Adrenal gland (tissue), 12 donors: Measurements from ENCODE around the gene CARD10. TPM values are rescaled to one million over a fixed set of nuclear protein-coding genes. Genes with fewer than 3 reads are reported as not detected.

Source experiments
- polyA plus RNA-seq, 3 donors: library from polyadenylated mRNA; stranded (reverse); fragments of 200-250 nt in 2 of 3; fragments of 350-450 nt in 1 of 3; fragmentation: Illumina TruSeq in 1 of 3; extraction: RNeasy Lipid Tissue Mini Kit (QIAGEN cat#74804) in 1 of 3; gene quantifications; one replicate each; pipeline ENCODE4 v1.2.3, GENCODE V29; 2013 to 2014
- total RNA-seq, 9 donors: library from RNA; depleted of rRNA in 4 of 9; stranded (reverse); fragments of >200 nt in 4 of 9; fragments of 120-200 nt in 1 of 9; fragmentation: NEBNext Ultra II Directional in 1 of 9; extraction: Animal tissue kit (Norgen Biotek cat#: 25700) in 1 of 9; gene quantifications; one replicate each; pipeline versions ENCODE4 v1.1.0 to v1.2.4, GENCODE V29; 2013 to 2023
- donor health status: healthy with polysubstance abuse.
- donor health status: Bipolar disorder and iron deficiency.
- donor health status: DM: yes; HTN: yes; CAD: no.
- donor health status: DM: no; HTN: no; CAD: no.
- donor health status: DM: no; HTN: no; CAD: no.
- donor health status: DM: yes; HTN: yes; CAD: no.

CARD10 gene
- total and polyA plus RNA-seq, 12 donors = 3.3 to 34.2 (median 19.0) TPM

Other genes with a start within 250 kb of the CARD10 start
- 10 to 100 TPM in 8 of 9 donors, 1 to 10 TPM in 1; 4.7 to 80.7 (median 22.9) TPM for gene CYTH4, start 236.9 kb downstream of the CARD10 start, total RNA-seq
- 10 to 100 TPM in 2 of 3 donors, 1 to 10 TPM in 1; 7.5 to 26.6 (median 11.5) TPM for gene CYTH4, start 236.9 kb downstream of the CARD10 start, polyA plus RNA-seq
- 1 to 10 TPM in 1 of 9 donors, under 1 TPM in 6, not detected in 2; 0.04 to 2.3 (median 0.11) TPM for gene ELFN2, start 91.9 kb downstream of the CARD10 start, total RNA-seq
- 1 to 10 TPM in 1 of 3 donors, under 1 TPM in 2; 0.30 to 3.3 (median 0.77) TPM for gene ELFN2, start 91.9 kb downstream of the CARD10 start, polyA plus RNA-seq
- gene MFNG, start 33.0 kb downstream of the CARD10 start, total RNA-seq = 10 to 100 TPM in 8 of 9 donors, 1 to 10 TPM in 1; 4.0 to 27.6 (median 22.3) TPM
- gene MFNG, start 33.0 kb downstream of the CARD10 start, polyA plus RNA-seq = 10 to 100 TPM in 1 of 3 donors, 1 to 10 TPM in 2; 4.3 to 11.5 (median 7.8) TPM
- 100 to 1,000 TPM in 5 of 9 donors, 10 to 100 TPM in 3, 1 to 10 TPM in 1; 9.2 to 159 (median 116) TPM for gene CDC42EP1, start 41.1 kb upstream of the CARD10 start, total RNA-seq
- gene CDC42EP1, start 41.1 kb upstream of the CARD10 start, polyA plus RNA-seq = 10 to 100 TPM; 19.7 to 65.1 (median 39.5) TPM
- gene LGALS2, start 60.7 kb upstream of the CARD10 start, total RNA-seq = under 1 TPM in 2 of 9 donors, not detected in 7; 0.22 to 0.42 TPM
- gene LGALS2, start 60.7 kb upstream of the CARD10 start, polyA plus RNA-seq = 1 to 10 TPM in 1 of 3 donors, under 1 TPM in 2; 0.42 to 1.4 (median 0.47) TPM
- gene GGA1, start 89.4 kb upstream of the CARD10 start, total RNA-seq = 10 to 100 TPM; 30.6 to 93.3 (median 61.4) TPM
- gene GGA1, start 89.4 kb upstream of the CARD10 start, polyA plus RNA-seq = 100 to 1,000 TPM in 2 of 3 donors, 10 to 100 TPM in 1; 42.4 to 160 (median 107) TPM
- 10 to 100 TPM in 5 of 9 donors, 1 to 10 TPM in 4; 5.5 to 18.7 (median 10.5) TPM for gene SH3BP1, start 120.3 kb upstream of the CARD10 start, total RNA-seq
- 10 to 100 TPM in 1 of 3 donors, 1 to 10 TPM in 2; 2.4 to 27.3 (median 9.8) TPM for gene SH3BP1, start 120.3 kb upstream of the CARD10 start, polyA plus RNA-seq
- 10 to 100 TPM; 16.2 to 49.7 (median 20.6) TPM for gene PDXP, start 139.3 kb upstream of the CARD10 start, total RNA-seq
- 10 to 100 TPM in 2 of 3 donors, 1 to 10 TPM in 1; 10.0 to 41.9 (median 13.4) TPM for gene PDXP, start 139.3 kb upstream of the CARD10 start, polyA plus RNA-seq
- gene LGALS1, start 156.2 kb upstream of the CARD10 start, total RNA-seq = 1,000 to 10,000 TPM in 3 of 9 donors, 100 to 1,000 TPM in 6; 190 to 2,904 (median 905) TPM
- 1,000 to 10,000 TPM in 2 of 3 donors, 100 to 1,000 TPM in 1; 588 to 4,628 (median 4,577) TPM for gene LGALS1, start 156.2 kb upstream of the CARD10 start, polyA plus RNA-seq
- gene NOL12, start 166.9 kb upstream of the CARD10 start, total RNA-seq = 10 to 100 TPM; 23.2 to 51.1 (median 38.4) TPM
- gene NOL12, start 166.9 kb upstream of the CARD10 start, polyA plus RNA-seq = 10 to 100 TPM; 26.7 to 90.7 (median 73.8) TPM
- gene TRIOBP, start 177.6 kb upstream of the CARD10 start, total RNA-seq = 100 to 1,000 TPM in 6 of 9 donors, 10 to 100 TPM in 3; 42.8 to 146 (median 105) TPM
- gene TRIOBP, start 177.6 kb upstream of the CARD10 start, polyA plus RNA-seq = 10 to 100 TPM; 24.6 to 43.1 (median 29.6) TPM